GM08714 (cell line): ENCODE results near the gene RNF167.

Experiments used
- H3K4me3 ChIP-seq: fragments of 200-500 bp; sonication (Bioruptor generic); 2 replicates; pipeline ENCODE4 v1.5.1; 2014; ENCODE audit warnings: mild to moderate bottlenecking, low read length, inconsistent platforms
- ZNF274 ChIP-seq: IDR thresholded peaks from 2 replicates; pipeline ENCODE4 v1.6.1; 2012; ENCODE audit warnings: mild to moderate bottlenecking, low read depth, low read length

RNF167 gene

DNA sequence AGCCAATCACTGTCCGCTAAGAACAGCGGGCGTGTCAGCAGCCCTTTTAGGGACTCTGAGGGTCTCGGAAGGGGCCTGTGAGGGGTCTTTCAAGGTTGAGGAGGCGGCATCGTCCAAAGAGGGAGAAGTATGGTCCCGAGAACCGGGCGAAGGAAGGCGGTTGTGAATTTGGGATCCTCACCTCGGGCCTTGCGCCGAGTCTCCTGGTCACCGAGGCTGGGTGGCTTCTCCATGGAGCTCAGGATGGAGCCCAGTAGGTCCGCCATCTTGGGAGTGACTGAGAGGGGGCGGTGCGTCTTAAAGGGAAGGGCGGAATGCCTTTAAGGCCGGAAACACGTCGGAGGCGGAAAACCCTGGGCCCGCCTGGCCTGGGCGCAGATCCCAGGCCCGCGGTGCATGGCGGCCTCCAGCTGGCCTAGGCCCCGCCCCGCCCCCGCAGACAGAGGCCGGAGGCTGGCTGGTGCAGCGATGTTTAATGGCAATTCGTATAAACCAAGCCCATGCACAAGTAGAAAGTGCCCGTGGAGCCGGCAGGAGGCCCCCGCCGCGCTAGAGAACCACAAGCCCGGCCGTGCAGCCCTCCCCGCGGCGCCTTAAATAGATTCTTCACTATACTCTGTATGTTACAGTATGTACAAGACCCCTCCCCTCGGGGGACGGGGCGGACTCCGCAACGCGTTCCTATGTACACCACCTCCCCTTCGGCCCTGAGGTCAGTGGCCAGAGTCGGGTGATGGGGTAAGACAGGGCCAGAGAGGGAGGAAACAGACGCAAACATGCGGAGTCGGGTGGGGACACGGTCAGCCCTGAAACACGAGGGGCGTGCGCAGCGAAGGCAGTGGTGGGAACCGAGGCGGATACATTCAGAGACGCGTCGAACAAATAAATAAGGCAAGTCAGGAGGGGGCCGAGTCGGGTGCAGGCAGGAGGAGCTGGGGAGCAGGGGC lies 27.7 kb downstream of the RNF167 start, which contains the start of gene SPAG7:
TSS of gene SPAG7 (minus strand) at position 279 of the 947 bp plus-strand sequence. CDS start at position 266, 13 bp downstream.
- TF ChIP-seq ZNF274 = no peak
- H3K4me3 ChIP-seq = peak within 1 kb of the TSS; percentile 77

DNA sequence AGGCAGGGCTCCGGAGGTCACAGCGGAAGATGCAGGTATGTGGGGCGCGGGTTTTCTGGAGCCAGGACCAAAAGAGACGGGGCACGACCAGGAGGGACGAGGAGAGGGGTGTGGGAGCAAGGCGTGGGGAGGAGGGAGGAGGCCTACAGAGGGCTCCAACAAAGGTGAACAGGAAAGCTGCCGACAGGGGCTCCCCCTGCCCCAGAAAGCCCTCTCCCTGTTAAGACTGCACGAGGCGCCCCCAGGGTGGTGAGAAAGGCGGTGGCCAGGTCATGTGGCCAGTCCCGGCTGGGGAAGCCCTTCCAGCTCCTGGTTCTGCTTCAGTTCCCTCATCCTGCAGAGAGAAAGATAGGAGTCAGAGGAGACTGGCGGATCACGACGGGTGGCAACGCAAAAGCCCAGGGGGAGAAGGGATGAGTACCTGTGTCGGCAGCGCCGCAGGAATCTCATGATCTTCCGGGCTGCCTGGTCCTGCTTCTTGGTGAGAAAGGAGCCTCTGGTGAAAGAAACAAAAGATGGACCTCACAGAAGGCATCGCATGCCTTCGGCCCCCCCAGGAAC lies 28.5 kb downstream of the RNF167 start:
- no peak for TF ChIP-seq ZNF274
- peak overlapping the region; percentile 67; the same call in 1 of the 2 replicates for H3K4me3 ChIP-seq

DNA sequence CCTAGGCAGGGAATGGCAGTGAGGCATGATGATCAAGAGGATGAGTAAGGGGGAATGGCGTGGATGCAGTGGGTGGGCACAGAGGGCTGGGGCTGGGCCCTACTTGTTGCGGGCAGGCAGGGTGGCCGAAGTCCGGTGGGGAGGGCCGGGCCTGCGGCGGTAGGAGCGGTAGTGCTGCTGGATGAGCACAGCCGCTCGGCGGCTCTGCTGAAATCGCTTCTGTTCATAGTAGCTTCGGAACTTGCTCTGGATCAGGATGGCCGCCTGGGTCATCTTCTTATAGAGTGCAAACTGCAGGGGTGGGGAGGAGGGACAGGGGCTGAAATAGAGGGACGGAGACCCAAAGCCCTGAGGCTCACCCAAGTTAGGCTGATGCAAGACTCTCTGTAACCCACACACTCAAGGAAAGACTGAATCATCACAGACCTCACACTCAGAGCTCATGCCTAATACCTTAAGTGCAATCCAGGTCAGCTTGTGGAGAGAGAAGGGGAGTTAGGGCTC lies 29.0 kb downstream of the RNF167 start:
- TF ChIP-seq ZNF274 = no peak
- H3K4me3 ChIP-seq = no peak overlapping the region; the same call in 1 of the 2 replicates

DNA sequence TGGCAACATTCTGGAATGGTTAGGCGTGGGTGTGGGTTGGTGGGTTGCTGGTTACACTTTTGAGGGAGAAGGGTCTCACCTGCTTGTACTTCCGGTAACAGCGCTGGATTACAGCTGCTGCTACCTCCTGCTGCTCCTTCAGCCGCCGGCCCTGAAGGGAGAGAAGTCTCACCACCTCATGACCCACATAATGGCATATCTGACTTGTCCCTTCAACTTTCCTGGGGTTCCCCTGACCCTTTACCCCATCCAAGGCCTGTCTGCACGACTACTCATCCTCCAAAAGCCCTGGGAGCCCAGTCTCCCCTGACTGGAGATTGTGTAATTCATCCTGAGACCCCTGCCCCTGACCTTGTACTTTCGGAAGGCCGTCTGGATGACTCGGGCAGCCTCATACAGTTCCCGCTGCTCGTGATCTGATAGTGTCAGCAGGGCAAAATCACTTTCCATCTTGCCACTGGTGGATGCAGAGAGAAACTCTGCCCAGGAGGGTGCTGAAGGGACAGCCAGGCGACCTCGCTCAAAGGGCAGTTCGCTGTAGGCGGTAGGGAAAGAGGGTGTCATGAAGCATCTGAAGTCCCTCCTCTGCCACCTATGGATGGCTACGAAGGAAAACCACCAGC lies 29.6 kb downstream of the RNF167 start:
- no peak overlapping the region for H3K4me3 ChIP-seq
- TF ChIP-seq ZNF274 = no peak

DNA sequence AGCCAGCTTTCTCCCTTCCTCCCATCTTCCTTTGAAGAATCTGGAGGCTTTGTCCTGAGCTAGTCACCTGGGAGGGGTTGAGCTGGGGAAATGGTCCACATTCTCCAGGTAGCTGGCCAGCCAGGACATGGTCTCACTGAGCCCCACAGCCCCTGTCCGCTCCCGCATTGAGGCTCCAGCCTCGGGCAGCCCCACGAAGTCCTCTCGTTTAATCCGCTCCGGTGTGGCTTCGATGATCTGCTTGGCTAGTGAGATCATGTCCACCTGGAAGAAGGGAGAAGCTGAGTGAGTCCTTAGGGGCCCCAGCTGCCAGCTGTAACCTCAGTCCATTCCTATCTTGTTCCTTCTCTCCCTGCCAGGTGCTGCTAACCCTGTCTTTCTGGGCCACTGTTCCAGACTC lies 30.2 kb downstream of the RNF167 start:
- H3K4me3 ChIP-seq = no peak overlapping the region
- no peak for TF ChIP-seq ZNF274

DNA sequence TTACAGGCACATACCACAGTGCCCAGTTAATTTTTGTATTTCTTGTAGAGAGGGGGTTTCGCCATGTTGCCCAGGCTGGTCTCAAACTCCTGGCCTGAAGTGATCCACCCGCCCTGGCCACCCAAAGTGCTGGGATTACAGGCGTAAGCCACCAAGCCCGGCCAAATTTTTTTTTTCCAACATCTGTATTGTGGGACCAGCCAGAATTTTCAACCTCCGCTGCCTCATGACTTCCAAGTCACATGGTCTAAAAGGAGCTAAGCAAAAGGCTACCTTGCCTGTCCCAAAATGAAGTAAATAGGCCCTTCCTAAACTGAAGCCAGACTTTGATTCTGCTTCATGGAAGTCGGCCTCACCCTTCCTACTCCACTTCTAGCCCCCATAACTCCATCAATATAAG lies 31.8 kb downstream of the RNF167 start:
- no peak for TF ChIP-seq ZNF274
- H3K4me3 ChIP-seq = no peak overlapping the region

DNA sequence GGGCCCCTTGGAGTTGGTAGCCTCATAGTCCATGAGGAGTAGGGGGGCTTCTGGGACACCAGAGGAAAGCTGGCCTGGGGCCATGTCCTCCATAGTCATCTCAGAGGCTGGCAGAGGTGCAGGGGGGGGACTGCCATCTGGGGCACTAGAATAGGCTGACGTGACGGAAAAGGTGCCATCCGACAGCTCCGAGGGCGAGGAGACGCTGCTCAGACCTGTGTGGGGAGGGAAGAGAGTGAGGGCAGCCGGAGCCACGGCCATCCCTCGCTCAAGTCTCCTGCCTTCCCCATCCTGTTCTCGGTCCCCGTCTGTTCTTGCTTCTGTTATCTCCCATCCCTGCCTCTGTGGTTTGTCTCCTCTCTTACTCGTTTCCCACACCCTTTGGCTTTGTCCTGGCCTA lies 32.3 kb downstream of the RNF167 start:
- H3K4me3 ChIP-seq = no peak overlapping the region
- no peak for TF ChIP-seq ZNF274

DNA sequence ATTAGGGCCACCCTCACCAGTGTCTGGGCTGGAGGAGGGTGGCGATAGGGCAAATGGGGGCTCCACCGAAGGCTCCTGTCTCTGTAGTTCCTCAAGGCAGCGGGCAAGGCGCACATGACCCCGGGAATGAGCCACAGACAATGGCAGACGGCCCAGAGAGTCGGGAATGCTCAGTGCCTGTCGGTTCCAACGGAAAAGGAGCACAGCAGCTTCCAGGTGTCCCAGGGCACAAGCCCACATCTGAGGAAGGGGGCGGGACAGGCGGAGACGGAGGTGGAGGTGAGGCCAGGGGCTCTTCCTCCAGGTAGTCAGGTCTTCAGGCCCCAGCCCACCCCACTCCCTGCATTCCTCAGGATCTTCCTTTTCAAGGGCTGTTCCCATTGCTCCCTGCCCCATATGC lies 32.7 kb downstream of the RNF167 start:
- TF ChIP-seq ZNF274 = no peak

DNA sequence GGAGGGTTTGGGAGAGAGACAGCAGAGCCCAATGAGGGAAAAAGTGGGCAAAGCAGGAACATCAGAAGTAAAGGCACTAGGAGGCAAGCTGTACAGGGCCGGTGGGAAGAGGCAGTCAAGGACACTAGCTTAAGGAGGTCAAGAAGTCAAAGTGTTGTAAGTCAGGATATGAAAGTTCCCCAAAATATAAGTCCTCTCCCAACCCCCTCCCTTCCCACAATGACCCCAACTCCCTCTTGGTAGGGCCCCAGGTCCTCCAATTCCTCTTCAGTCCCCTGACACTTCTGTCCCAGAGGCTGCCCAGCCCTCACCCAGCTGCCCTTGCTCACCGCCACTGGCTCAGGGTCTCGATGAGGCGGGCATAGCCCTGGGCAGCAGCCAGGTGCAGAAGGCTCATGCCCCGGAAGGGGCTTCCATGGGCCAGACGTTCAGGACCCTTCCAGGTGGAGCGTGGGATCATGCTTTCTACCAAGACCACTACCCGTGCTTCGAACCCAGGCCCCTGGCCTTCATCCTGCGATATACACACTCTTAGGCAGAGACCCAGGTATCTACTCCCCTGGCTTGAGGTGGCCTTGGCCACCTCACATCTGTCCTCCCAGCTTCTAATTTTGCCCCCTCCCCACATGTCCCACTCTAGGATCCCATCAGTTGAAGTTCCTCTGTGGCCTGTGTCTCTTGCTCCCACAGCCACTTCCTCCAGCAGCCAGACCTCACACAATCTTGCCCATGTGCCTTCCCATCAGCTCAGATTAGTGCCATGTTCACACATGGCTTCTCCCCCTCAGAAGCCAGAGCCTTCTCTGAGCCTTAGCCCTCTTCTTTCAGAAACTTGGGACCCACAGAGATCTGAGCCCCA lies 33.4 kb downstream of the RNF167 start:
- H3K4me3 ChIP-seq = no peak overlapping the region
- TF ChIP-seq ZNF274 = no peak

More for the DNA sequence above, 32.7 kb downstream of the RNF167 start:
- no peak overlapping the region for H3K4me3 ChIP-seq

DNA sequence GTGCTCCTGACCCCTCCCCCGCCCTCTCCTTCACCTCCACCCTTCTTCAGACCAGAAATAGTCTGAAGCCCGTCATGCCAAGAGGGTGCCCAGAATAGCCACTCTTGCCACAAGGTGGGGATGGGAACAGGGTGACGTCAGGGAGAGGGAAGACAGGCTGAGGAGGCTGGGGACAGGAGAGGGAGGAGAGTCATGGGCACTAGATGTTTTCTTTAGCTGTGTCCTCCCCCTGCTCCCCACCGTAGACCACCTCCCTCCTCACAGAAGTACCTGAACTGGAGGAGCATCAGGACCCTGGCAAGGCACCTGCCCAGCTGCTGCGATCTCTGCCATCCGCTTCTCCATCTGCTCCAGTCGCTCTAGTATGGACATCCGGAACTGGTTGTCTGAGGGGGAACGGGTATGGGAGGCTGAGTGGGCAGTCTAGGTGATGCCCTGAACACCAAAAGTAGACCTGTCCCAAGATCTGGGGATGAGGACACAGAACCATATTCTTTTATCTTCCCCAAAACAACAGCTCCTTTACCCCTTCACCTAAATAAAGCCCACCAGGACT lies 34.1 kb downstream of the RNF167 start:
- TF ChIP-seq ZNF274 = no peak
- no peak overlapping the region for H3K4me3 ChIP-seq

DNA sequence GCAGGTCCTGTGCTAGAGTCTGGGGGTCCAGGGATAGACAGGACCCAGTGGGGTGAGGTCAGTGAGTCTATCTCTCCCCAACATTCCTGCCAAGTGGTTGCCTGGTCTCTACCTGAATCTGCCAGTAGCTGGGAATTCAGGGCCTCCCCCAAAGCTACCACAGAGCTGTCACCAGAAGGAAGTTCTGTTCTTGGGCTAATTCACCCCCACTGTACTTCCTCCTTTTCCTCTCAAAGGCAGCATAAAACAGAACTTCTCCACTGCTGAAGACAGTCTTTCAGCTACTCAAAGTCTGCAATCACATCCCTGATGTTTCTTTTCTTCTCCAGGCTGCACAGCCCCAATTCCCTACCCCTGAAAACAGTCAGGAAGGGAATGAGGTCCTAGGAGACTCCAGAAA lies 38.7 kb downstream of the RNF167 start:
- TF ChIP-seq ZNF274 = no peak
- no peak overlapping the region for H3K4me3 ChIP-seq

DNA sequence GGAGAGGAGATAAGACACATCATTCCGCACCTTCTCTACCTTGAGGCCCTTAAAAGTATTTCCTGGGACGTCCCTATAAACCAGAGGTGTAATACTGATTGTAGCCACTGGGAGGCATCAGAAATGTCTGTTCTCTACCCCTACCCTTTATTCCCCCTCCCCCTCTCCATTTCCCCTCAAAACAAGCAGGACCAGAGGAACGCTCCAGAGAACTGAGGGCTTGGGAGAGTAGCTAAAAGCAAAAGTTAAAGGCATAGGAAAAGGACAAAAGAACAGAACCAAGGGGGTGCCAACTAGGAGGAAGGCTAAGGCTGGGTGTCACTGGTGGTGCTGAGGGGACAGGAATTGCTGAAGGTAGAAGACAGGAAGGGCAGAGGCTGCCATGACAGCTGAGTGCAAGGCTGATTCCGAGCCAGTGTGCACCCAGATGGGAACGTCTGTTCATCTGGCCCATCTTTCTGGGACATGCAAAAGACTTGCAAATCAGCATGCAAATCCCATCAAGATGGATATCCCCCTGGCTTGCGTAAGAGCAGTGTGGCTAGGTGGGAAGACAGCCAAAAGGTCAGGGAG lies 40.7 kb downstream of the RNF167 start:
- no peak overlapping the region for H3K4me3 ChIP-seq
- no peak for TF ChIP-seq ZNF274

DNA sequence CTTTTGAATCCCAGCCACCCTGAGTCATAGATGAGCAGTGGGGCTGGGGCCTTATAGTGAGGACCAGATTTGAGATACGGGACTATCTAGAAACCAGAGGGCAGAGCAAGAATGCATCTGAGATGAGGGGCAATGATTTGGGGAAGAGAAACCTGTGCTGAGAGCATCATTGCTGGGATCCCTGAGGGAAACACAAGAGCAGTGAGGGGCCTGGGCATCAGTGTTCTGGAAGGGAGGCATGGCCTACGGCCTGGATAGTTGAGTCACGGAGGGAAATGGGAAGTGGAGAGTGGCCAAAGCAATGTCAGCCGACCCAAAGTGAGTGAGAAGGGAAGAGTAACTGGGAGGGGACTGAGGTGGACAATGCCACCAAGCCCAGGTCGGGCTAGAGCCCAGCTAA lies 42.2 kb downstream of the RNF167 start:
- no peak for TF ChIP-seq ZNF274
- no peak overlapping the region for H3K4me3 ChIP-seq
